Bronchial smooth muscle cell (primary cell): ENCODE data around the gene DCLK1. TPM values are rescaled to one million over a fixed set of nuclear protein-coding genes. Genes with fewer than 3 reads are reported as not detected.

Experiments
- total RNA-seq: library from RNA; depleted of rRNA; stranded (reverse); fragments of >200 nt; gene quantifications from 2 replicates; pipeline ENCODE4 v1.2.1, GENCODE V29; 2014

Gene DCLK1
- 2.8 and 5.8 TPM in 2 replicates for total RNA-seq

GRCh38 chr13:36131222-36131930 is at the start of gene DCLK1:
TSS of gene DCLK1 (minus strand) at chr13:36131382.

Other genes starting within 250 kb of the DCLK1 start
- 0.69 and 1.4 TPM in 2 replicates for gene SOHLH2, start 83.2 kb upstream of the DCLK1 start, total RNA-seq
- gene CCDC169, start 166.4 kb upstream of the DCLK1 start, total RNA-seq = 4.8 and 5.0 TPM in 2 replicates
- 88.0 and 181 TPM in 2 replicates for gene SPART, start 215.0 kb upstream of the DCLK1 start, total RNA-seq